Activated CD8-positive, alpha-beta memory T cell treated with anti-CD3 and anti-CD28 coated beads, Interleukin-2, amount 50 U/mL, for 1 hour (primary cell): ENCODE measurements around the gene SLC2A2.
"Not testable (repeated sequence)": the region's sequence is repeated elsewhere in the genome, so short reads cannot be mapped to it uniquely, and the experiment has no call there.

Experiments
- DNase-seq: peaks from one replicate; pipeline ENCODE4 v3.0.0-alpha.2; 2020; ENCODE audit errors: extremely low read depth

SLC2A2 gene

DNA sequence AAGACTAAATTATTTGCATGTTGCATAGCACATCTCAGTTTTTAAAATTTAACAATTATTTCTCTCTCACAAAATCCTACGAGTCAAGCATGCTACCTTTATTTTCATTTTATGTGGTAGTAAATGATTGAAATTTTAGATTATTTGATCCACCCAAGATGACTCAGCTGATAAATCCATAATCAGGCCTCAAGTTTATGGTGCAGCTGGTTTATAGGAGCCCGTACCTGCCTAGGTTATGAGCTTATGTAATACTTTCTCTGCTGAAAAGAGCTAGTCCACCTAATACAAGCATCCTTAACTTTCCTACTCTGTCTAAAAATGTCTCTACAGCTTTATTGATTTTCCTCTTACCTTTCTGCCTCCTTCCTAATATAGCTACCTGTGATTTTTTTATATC lies 41.2 kb downstream of the SLC2A2 start:
- no peak for DNase-seq

DNA sequence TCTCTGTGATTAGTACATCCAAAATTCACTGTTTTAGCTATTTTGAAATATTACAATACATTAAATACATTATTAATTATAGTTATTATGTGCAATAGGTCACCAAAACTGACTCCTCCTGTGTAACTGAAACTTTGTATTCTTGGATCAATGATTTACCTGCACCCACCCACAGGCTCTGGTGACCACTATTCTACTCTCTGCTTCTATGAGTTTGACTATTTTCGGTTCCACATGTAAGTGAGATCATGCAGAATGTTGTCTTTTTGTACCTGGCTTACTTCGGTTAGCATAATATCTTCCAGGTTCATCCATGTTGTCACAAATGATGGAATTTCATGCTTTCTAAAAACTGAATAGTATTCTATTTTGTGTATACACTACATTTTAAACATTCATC lies 43.8 kb downstream of the SLC2A2 start:
- no peak for DNase-seq

DNA sequence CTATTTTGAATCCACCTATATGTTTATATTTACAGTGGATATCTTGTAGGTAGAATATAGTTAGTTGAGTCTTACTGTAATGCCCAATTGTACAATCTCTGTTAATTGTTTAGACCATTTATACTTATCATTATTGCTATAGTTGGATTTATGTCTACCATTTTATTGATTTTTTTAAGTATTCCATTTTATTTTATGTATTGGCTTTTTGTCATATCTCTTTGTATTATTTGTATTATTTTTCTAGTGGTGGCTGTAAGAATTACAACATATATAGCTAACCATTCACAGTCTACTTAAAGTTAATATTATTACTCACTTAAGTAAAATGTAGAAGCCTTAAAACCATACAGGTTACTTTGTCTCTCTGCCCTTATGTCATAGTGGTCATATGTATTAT lies 46.1 kb downstream of the SLC2A2 start:
- no peak for DNase-seq

DNA sequence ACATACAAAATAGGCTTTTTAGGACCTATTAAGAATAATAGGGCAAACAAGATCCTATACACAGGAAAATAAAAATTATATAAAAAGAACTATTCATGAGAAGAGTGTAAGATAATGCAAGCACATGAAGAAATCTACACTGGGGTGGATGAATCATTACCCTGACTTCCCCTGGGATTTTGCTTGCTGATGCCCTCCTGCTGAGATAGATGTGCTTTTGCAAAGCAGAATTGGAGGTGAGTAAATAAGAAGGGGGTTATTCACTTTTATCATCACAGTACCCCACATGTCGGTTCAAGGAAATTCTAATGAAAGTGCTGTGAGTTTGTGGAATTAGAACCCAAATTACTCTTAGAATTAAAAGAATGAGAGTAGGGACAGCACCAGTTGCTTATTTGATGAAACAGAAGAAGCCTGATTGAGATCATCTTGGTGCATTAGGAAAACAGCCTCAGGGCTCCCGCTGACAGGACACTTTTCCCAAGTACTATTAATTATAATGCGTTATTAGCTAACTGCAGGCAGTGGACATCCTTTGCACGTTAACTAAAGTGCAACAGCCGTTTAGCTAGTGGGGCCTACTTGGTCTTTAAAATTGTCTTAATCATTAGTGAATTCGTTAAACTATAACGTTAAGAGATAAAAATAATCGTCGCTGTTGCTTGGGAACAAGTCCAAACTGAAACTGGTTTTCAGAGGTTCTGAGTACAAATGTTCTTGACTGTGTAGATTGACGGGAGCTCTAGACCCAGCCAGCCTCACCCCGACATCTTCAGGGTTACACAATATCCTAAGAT lies 48.4 kb downstream of the SLC2A2 start:
- DNase-seq, result no peak

DNA sequence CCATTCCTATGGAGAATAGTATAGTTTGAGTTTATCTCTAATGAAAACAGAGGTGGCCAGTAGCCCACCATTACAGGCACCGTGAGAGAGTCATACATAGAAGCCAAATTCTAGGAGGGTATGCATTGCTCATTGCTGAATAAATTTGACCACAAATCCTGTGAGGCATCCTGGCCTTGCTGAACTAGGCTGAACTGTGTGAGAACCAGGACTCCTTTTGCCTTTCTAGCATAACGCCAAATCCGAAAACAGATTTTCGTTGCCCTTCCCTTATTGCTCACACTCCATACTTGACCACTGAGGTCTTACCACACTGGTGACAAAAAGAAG lies 50.4 kb downstream of the SLC2A2 start:
- no peak for DNase-seq

DNA sequence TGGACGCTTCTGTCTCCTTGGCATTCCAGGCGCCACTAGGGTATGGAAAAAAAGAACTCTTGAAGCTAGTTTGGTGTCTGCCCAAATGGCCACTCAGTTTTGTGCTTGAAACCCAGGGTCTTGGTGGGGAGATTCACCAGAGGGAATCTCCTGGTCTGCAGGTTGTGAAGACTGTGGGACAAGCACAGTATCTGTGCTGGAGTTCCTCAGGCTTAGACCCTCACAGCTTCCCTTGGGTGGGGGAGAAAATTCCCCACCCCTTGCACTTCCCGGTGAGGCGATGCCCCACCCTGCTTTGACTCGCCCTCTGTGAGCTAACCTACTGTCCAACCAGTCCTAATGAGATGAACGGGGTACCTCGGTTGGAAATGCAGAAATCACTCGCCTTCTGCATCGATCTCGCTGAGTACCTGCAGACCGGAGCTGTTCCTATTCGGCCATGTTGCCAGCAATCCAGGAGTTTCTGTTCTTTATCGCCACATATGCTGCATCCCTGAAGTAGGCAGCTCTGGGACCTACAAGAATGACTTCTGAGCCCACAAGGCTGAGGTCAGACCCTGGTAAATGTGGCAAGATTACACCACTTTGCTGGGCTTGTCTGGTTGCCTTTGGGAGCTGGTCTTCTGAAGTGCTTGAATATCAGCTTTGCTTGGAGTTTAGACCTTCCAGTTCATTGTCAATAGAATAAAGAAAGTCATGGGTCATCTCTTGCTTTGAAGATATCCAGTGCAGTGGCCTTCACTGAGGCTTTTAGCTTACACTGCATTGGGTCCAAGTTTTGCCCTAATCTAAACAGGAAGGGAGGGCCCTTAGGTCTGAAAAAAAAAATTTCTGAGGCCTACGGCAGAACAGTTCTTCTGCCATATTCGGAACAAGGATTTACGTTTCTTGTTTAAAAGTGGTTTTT lies 51.0 kb downstream of the SLC2A2 start:
- DNase-seq, result no peak

DNA sequence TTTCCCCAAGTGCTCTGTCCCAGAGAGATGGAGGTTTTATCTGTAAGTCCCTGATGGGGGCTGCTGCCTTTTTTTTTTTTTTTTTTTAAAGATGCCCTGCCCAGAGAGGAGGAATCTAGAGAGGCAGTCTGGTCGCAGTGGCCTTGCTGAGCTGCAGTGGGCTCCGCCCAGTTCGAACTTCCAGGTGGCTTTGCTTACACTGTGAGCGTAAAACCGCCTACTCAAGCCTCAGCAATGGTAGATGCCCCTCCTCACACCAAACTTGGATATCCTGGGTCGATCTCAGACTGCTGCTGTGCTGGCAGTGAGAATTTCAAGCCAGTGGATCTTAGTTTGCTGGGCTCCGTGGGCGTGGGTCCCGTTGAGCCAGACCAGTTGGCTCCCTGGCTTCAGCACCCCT lies 51.6 kb downstream of the SLC2A2 start:
- no peak for DNase-seq

DNA sequence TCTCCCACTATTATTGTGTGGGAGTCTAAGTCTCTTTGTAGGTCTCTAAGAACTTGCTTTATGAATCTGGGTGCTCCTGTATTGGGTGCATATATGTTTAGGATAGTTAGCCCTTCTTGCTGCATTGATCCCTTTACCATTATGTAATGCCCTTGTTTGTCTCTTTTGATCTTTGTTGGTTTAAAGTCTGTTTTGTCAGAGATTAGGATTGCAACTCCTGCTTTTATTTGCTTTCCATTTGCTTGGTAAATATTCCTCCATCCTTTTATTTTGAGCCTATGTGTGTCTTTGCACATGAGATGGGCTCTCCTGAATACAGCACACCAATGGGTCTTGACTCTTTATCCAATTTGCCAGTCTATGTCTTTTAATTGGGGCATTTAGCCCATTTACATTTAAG lies 53.6 kb downstream of the SLC2A2 start:
- DNase-seq, result not testable (repeated sequence)

DNA sequence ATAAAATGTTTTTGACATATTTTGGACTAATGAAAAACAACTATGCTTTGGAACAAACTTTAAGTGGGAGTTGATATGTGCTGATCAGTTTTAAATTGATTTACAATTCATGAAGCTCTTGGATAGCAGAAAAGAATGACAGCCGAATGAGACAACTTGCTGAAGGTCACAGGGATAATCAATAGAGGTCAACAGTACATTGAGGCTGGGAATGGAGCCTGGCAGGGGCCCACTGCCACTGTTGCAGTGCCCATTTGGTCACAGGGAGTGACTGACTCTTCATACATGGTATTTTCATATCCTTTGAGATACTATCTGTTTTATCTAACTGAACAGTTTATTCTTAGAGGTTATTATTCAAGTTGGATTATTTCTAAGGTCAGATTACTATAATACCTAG lies 59.4 kb downstream of the SLC2A2 start:
- no peak for DNase-seq

DNA sequence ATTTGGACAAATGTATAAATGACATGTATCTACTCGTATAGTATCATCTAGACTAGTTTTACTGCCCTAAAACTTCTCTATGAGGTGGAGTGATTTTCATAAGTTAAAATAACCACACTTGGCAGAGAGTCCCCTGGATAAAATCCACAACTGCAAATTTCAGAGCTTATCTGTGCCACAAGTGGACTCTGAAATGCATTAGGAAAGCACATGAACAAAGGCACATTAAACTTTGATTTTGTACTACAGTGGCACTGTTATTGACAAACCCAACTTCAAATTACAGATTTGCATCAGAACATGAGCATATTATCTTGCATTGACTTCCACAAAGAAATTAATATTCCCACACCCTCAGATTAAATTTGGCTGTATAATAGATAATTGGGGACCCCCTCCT lies 60.0 kb downstream of the SLC2A2 start:
- DNase-seq, result no peak

DNA sequence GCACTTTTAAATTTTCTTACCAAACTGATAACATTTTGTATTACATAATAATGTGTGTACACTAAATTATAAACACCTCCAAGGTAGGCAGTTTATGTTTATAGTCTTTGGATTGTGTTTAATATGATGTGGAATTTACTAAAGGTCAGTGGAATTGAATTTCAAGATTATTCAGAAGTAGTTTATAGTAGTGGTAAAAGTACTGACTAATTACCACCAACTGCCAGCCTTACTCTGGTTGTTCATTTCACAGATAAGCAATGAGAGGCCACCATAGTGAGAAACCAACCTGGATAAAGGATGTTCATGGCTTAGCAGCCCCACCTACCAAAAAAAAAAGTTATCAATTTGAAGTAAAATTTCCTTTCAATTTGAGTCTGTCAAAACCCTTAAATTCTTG lies 64.1 kb downstream of the SLC2A2 start:
- no peak for DNase-seq

DNA sequence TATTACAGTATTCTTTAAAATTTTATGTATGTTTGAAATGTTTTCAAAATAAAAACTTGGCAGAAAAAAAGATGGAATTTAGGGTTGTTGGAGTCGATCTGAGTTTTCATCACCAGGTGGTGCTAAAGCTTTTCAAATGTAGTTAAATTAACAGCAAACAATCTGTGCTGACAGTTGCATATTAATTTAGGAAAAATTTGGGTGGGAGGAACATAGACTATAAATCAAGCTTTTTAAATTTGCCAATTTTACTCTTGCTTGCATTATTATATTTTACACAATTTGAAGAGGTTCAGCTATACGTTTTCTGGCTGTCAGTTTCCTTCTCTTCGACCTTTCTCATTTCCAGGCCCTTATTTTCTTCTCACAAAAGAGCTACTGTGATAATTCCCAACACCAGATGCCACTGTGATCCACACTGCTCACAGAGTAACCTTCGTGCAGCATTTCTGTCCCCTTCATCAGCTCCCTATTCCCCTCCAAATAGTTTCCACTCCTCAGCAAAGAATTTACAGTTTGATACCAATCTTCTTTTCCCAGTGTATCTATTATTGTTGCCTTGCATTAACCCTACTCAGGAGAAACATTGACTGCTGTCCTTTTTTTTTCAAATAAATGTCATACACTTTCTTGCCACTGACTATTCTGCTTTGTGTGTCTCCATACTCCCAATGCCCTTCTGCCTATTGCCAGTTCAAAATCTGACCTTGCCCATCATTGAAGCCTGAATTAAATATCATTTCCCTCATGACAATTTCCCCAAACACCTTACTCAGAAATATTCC lies 64.7 kb downstream of the SLC2A2 start:
- no peak for DNase-seq

DNA sequence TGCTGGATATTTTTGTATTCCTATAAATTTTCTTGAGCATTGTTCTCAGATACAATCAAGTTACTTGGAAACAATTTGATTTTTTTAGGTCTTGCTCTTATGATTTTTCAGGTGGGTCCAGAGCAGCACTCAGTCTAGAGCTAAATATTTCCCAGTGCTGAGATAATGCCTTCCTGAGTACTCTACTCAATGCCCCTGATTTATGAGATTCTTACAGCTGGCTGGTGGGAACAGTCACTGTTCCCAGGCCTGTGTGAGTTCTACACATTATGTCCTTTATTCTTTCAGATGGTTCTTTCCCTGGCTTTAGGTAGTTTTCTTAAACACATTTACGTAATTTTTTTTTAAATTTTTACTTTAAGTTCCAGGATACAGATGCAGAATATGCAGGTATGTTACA lies 67.1 kb downstream of the SLC2A2 start:
- no peak for DNase-seq

DNA sequence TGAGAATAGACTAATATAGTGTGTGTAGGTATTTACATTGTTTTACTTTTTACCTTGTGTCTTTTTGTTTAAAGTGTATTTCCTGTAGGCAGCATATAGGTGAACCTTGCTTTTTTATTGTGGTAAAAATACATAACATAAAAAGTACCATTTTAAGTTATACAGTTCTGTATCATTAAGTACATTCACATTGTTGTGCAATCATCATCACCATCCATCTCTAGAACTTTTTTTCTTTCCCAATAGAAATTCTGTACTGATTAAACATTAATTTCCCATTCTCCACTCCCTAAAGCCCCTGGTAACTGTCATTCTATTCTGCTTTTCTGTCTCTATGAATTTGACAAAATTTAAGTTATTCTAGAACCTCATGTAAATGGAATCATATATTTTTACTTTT lies 69.9 kb downstream of the SLC2A2 start:
- DNase-seq, result no peak

DNA sequence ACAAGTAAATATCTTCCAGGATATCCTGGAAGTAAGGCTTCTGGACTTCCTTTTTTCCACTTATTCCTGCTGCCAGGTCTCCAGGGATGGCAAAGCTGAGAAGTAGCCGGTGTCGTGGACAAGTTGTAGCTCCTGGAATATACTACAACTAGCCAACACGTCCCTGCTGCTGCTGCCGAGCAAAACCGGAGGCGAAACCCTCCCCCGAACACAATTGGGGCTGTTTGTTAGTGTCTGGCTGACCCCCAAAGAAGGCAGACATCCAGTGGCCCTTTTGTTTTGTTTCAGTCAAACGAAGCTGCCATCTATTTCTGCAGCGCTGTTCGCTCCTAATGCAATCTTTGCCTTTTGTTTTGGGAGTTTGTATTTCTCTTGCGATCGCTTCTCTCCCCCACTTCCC lies 72.8 kb downstream of the SLC2A2 start:
- no peak for DNase-seq

DNA sequence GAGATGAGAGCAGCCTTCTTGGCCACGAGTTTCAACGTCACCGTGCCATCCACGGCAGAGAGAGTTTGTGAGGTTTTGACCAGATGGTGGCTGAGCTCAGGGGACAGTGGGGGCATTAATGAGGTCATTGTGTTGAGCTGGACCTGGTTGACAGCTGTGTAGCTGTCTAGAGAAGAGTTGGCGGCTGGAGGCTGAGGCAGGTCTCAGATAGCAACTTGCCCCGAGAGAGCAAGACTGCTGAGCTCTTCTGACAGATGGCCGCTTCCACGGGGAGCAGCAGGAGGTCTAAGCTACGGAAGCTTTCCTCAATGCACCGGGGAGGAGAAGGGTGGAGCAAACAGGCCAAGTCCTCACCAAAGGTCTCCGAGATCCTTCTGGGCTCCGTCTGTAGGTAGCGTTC lies 73.3 kb downstream of the SLC2A2 start:
- no peak for DNase-seq

DNA sequence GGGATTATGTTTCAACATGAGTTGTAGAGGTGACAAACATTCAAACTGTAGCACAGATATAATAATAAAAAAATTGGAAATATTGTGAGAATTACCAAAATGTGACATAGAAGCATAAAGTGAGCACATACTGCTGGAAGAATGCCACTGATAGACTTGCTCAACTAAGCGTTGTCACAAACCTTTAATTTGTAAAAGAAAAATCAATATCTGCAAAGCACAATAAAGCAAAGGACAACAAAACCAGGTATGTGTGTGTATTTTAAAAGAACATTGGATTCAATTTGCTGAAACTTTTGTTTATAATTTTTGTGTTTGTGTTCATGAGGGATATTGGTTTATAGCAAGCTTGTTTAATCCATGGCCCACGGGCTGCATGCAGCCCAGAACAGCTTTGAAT lies 77.3 kb downstream of the SLC2A2 start:
- no peak for DNase-seq

DNA sequence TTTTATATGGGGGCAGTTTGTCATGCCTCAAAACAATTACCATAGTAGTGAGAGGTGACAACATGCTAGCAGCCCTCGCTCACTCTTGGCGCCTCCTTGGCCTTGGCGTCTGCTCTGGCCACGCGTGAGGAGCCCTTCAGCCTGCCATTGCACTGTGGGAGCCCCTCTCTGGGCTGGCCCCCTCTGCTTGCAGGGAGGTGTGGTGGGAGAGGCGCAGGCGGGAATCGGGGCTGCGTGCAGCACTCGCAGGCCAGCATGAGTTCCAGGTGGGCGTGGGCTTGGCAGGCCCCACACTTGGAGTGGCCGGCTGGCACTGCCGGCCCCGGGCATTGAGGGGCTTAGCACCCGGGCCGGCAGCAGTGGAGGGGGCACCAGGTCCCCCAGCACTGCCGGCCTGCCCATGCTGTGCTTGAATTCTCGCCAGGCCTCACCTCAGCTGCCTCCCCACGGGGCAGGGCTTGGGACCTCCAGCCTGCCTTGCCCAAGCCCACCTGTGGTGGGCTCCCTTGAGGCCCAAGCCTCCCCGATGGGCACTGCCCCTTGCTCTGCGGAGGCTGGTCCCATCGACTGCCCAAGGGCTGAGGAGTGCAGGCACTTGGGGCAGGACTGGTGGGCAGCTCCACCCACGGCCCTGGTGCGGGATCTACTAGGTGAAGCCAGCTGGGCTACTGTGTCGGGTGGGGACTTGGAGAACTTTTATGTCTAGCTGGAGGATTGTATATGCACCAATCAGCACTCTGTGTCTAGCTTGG lies 79.3 kb downstream of the SLC2A2 start:
- DNase-seq, result no peak
